AG08396 (cell line): Measurements from ENCODE around the gene PKHD1.

Experiments used
- DNase-seq: peaks from one replicate; pipeline ENCODE4 v3.0.0; 2012; ENCODE audit warnings: low spot score, mixed read lengths

Gene PKHD1

GRCh38 chr6:51678905-51679620 lies 408.4 kb downstream of the PKHD1 start:
- no peak for DNase-seq

DNA sequence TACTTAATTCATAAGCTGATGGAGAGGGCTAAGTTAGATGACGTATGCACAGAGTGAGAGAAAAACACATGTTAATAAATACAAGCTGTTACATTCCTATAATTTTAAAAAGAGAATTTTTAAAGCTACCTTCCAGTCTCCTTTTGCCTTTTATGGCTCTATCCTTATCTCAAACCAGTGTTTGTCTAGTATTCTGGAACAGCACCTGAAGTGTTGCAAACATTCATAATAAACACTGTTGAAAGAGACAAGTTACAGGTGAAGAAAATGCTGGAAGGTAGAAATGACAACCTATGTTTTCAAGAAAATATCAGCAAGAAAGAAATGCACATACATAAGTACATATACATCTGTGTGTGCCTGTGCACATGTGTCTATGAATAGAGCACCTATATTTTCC lies 409.1 kb downstream of the PKHD1 start:
- no peak for DNase-seq

DNA sequence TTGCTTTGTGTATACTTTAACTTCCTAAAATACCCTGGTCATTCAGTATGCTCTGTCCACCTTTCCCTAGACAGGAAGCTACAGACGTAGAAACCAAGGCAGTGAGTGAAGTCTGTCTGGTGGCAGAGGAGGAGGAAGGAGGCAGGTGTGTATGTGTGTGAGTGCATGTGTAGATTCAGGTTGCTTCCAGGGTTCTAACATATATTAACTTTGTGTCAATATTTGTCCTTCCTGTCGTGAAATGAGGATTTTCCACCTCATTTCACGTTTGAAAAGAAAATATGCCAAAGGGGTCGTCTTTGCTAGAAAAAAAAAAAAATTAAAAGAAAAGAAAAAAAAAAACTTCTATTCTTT lies 411.5 kb downstream of the PKHD1 start:
- no peak for DNase-seq

DNA sequence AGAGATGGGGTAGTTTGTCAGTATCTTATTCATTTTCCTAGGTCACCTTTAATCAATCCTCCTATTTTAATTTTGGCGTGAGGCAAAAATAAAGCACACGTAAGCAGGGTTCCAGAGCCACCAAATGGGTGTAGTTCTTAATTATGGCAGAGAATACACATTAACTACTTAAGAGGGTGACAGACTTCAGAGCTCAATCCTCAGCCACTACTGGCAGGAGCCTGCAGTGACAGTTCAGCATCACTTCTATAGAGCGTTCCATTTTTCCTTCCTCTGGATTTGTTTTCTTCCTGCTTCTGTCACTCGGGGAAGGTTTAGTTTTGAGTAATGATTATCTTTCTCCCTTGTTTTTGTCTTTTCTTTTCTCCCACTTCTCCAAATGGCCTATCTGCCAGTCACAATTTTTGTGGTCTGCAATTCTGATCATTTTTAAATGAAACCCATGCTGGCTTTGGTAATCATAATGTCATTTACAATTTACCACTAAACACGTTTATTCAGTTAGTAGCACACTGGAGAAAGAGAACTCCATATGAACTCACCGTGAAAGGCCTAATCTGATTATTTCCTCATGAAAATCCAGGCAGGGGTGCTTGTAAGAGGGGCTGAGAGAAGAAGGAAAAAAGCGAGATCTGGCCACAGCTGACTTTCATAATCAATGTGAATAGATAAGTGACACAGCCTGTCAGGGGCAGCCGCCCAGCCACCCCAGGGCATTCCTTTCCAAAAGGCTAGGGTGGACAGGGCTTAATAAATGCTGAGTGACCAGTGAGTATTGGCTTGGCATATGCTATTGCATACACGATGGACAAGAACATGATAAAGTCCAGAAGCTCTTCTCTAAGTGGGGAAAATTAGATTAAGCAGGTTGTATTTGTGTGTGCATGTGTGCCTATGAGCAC lies 412.1 kb downstream of the PKHD1 start:
- no peak for DNase-seq

GRCh38 chr6:51663525-51663924 lies 423.9 kb downstream of the PKHD1 start:
- no peak for DNase-seq

GRCh38 chr6:51660767-51661166 lies 426.6 kb downstream of the PKHD1 start:
- no peak for DNase-seq

DNA sequence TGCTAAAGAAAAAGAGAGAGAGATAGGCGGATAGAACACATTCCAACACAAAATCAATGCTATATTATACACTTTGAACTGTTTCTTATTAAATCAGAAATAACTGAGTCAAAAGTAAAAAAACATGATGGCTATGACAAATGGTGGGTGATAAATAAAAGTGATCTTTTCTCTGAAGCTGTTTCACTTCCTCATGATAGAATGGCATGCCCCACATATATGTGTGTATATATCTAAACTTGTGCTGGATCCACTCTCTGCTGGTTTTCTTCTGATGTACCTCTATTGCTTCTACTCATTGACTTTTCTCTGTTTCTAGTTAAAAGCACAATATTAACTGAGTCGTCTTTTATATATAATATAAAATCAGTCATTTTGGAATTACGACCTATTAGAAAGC lies 429.9 kb downstream of the PKHD1 start:
- no peak for DNase-seq

DNA sequence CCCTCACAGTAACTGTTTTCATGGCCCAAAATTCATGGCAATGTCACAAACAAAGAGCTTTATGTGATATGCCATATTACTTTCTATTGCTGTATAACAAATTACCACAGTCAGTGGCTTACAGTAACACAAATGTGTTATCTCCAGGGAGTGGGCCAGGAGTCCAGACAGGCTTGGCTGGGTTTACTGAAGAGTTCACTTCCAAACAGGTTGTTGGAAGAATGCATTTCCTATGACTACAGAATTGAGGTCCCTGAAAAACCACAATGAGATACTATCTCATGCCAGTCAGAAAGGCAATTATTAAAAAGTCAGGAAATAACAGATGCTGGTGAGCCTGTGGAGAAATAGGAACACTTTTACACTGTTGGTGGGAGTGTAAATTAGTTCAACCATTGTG lies 431.9 kb downstream of the PKHD1 start:
- no peak for DNase-seq

DNA sequence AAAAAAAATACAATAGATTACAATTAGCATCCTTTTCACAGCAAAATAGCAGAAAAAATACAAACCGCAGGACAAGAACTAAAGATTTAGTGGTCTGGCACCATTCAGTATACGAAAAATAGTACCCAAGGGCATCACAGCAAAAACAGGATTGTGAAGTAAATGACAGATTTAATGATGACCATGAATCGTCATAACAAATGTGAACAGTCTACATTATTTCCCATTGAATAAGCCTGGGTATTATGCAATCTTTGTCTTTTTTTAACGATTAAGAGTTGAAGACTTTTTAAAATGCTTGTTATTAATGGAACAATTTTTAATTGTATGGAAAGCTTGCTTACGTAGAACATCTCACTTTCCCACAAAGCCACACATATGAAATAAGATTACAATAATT lies 432.8 kb downstream of the PKHD1 start:
- no peak for DNase-seq

GRCh38 chr6:51651132-51651817 lies 436.1 kb downstream of the PKHD1 start:
- no peak for DNase-seq

DNA sequence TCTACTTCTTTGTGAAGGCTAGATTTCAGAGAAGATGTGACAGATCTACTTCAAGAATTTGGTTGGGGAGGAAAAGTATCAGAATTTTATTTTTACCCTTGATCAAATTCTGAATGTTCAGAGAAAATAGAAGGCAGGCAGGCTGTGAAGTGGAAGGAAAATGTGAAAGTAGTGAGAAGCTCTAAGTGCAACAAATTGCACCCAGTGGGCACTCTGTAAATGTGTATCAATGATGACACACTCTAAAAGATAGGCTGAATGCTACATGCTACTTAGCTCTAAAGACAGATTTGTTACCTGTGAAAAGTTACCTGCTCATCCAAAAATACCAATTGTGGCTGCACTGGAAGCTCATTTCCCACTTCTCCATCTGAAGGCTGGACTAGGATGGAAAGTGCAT lies 438.6 kb downstream of the PKHD1 start:
- no peak for DNase-seq

DNA sequence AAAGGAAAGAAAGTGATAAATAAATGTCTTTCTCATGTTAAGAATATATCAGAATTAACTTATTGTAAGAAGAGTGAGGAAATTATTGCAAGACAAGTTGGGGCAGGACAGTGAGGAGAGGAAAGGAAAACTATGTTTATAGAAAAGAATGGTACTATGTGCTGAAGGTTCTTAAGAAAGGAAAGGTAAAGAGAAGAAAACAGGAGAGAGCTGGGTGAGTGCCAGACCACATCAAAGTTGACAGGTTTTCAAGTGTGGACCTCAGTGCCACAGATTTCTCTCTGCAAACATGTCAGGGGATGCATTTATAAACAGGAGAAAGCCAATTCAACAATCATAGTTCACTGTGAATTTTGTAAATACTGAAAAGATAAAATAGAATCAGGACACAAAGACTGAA lies 439.2 kb downstream of the PKHD1 start:
- no peak for DNase-seq

DNA sequence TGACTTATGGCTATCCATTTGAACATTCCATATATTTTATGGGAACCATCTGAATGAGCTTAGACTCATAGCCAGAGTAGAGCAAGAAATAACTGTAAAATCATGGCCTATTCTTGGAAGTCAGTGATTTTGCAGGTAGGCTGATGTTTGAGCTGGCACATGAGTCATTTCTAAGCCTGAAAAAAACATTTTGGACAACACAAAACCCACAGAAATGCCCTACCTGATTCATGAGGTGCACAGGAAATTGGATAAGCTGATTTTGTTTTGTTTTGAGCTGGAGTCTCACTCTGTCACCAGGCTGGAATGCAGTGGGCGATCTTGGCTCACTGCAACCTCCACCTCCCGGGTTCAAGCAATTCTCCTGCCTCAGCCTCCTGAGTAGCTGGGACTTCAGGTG lies 443.0 kb downstream of the PKHD1 start:
- no peak for DNase-seq

DNA sequence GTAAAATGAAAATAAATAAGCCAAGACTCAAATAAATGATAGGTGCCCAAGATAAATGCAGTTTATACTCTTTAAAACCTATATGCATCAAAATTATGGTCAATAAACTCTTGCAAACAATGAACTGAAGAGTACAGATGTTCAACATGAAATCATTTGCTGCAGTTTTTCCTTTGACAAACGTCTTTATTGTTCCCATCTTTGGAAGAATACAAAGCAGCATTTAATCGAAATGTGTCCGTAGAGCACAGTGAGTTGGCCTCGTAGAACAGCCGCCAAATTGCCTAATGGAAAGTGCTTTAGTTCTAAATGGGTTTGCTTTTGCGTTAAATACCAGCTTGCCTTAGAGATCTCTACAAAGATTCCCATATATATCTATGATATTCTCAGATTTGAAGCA lies 447.4 kb downstream of the PKHD1 start:
- DNase-seq, result no peak

GRCh38 chr6:51633424-51633823 lies 454.0 kb downstream of the PKHD1 start:
- no peak for DNase-seq

DNA sequence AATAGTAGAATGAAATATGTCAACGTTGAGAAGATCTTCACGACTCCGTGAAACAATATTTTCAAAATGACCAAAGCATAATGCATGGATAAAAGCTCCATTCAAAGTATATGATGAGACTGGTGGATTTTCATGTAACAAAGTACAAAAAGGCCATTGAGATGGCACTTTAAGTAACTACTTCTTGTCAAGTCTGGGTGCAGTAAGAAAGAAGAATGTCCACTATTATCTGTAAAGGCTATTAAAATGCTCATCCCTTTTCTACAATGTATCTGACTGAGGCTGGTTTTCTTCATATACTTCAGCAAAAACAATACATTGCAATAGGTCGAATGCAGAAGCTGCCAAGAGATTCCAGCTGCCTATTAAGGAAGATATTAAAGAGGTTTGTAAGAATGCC lies 457.4 kb downstream of the PKHD1 start:
- no peak for DNase-seq

DNA sequence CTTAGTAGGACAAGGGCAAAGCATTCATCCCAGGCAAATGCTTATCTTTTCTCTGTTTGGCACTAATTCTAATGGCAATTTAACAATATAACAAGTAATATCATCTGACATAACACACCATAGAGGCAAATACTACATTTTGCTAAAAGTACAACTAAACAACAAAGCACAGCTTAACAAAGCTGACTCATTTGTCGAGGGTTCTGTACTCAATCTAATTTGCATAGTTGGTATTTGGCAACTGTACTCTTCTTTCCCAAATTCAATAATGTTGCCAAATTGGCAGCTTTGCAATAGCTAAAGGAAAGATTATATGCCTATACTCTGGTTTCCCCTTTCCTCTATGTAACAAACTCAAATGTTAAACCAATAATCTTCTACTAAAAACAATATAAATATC lies 461.0 kb downstream of the PKHD1 start:
- DNase-seq, result no peak

DNA sequence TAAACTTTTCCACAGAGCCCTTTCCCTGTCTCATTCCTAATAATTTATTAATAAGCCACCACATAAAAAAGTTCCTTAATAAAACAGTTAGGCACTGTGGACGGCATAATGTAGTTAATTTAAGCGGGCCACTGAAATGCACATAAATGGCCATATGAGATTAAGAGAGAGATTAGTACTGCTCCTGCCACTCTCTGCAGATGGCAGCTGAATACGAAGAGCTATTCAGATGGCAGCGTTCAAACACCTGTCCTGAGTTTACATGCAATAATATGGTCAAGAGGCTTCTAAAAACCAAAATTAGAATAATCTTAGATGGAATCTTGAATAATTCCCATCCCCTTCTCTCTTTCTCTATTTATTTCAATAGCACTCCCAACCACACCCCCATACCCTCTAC lies 461.8 kb downstream of the PKHD1 start:
- DNase-seq, result no peak

- no peak for DNase-seq
Observed at GRCh38 chr6:51620971-51621370, 466.4 kb downstream of the PKHD1 start.

- DNase-seq, result no peak
Observed at GRCh38 chr6:51619042-51619799, 468.2 kb downstream of the PKHD1 start.

- DNase-seq, result no peak
Observed at GRCh38 chr6:51618563-51618962, 468.9 kb downstream of the PKHD1 start.

GRCh38 chr6:51617751-51618150 lies 469.7 kb downstream of the PKHD1 start:
- no peak for DNase-seq
